ENCODE measurements around the gene TAPBP. TPM values are rescaled to one million over a fixed set of nuclear protein-coding genes. Genes with fewer than 3 reads are reported as not detected.

The TAPBP gene
- total and polyA plus RNA-seq, 9 of the 15 experiments (the other 6 are each of a cell fraction or from before 2014, with no cell fraction given): 5.6 to 74.0 (median 22.3) TPM

DNA sequence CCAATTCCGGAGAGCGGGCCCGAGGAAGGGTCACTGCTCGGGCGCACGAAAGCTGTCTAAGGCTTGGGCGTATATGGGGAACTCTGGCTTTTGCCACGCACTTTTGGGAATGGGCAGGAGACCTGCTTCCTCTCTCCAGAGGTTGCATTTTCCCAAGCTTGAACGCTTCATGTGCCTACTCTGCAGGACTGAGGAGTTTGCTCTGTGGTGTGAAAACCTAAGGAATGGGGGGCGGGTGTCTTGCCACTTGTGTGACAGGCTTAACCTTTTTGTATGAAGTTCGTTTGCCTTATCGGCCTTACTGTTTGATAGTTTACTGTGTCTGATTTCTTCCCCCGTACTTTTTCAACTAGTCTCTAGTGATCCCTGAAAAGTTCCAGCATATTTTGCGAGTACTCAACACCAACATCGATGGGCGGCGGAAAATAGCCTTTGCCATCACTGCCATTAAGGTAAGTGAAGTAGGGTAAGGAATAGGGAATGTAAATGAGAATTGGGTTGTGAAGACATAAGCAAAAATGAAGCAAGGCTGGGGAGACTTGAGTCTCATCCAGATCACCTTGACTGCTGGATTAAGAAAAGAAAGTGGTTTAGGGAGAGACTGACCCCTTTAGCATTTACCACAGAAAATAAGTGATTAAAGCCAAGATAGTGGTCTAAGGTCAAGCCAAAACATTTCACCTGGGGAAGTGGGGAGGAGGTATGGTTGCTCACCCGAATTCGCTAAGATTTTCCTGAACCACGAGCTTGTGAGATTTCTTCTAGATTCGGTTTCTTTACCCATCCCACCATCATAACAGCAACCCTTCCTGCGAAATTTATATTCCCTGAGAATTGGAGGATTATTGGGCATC is 41.4 kb downstream of the TAPBP start (continued):
- TF ChIP-seq, protein P1, sequence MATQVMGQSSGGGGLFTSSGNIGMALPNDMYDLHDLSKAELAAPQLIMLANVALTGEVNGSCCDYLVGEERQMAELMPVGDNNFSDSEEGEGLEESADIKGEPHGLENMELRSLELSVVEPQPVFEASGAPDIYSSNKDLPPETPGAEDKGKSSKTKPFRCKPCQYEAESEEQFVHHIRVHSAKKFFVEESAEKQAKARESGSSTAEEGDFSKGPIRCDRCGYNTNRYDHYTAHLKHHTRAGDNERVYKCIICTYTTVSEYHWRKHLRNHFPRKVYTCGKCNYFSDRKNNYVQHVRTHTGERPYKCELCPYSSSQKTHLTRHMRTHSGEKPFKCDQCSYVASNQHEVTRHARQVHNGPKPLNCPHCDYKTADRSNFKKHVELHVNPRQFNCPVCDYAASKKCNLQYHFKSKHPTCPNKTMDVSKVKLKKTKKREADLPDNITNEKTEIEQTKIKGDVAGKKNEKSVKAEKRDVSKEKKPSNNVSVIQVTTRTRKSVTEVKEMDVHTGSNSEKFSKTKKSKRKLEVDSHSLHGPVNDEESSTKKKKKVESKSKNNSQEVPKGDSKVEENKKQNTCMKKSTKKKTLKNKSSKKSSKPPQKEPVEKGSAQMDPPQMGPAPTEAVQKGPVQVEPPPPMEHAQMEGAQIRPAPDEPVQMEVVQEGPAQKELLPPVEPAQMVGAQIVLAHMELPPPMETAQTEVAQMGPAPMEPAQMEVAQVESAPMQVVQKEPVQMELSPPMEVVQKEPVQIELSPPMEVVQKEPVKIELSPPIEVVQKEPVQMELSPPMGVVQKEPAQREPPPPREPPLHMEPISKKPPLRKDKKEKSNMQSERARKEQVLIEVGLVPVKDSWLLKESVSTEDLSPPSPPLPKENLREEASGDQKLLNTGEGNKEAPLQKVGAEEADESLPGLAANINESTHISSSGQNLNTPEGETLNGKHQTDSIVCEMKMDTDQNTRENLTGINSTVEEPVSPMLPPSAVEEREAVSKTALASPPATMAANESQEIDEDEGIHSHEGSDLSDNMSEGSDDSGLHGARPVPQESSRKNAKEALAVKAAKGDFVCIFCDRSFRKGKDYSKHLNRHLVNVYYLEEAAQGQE (IDR thresholded peaks at IDR 0.05; ENCODE audit: borderline replicate concordance): no peak
- TF ChIP-seq, protein P1 (CRISPR knock-in tag; IDR thresholded peaks at IDR 0.05; ENCODE audit: low read depth): no peak
- TF ChIP-seq, protein P2, sequence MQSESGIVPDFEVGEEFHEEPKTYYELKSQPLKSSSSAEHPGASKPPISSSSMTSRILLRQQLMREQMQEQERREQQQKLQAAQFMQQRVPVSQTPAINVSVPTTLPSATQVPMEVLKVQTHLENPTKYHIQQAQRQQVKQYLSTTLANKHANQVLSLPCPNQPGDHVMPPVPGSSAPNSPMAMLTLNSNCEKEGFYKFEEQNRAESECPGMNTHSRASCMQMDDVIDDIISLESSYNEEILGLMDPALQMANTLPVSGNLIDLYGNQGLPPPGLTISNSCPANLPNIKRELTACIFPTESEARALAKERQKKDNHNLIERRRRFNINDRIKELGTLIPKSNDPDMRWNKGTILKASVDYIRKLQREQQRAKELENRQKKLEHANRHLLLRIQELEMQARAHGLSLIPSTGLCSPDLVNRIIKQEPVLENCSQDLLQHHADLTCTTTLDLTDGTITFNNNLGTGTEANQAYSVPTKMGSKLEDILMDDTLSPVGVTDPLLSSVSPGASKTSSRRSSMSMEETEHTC (IDR thresholded peaks at IDR 0.05): no peak
- TF ChIP-seq, protein P3, sequence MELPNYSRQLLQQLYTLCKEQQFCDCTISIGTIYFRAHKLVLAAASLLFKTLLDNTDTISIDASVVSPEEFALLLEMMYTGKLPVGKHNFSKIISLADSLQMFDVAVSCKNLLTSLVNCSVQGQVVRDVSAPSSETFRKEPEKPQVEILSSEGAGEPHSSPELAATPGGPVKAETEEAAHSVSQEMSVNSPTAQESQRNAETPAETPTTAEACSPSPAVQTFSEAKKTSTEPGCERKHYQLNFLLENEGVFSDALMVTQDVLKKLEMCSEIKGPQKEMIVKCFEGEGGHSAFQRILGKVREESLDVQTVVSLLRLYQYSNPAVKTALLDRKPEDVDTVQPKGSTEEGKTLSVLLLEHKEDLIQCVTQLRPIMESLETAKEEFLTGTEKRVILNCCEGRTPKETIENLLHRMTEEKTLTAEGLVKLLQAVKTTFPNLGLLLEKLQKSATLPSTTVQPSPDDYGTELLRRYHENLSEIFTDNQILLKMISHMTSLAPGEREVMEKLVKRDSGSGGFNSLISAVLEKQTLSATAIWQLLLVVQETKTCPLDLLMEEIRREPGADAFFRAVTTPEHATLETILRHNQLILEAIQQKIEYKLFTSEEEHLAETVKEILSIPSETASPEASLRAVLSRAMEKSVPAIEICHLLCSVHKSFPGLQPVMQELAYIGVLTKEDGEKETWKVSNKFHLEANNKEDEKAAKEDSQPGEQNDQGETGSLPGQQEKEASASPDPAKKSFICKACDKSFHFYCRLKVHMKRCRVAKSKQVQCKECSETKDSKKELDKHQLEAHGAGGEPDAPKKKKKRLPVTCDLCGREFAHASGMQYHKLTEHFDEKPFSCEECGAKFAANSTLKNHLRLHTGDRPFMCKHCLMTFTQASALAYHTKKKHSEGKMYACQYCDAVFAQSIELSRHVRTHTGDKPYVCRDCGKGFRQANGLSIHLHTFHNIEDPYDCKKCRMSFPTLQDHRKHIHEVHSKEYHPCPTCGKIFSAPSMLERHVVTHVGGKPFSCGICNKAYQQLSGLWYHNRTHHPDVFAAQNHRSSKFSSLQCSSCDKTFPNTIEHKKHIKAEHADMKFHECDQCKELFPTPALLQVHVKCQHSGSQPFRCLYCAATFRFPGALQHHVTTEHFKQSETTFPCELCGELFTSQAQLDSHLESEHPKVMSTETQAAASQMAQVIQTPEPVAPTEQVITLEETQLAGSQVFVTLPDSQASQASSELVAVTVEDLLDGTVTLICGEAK (IDR thresholded peaks at IDR 0.05): no peak
- TF ChIP-seq, protein P3 (CRISPR knock-in tag; IDR thresholded peaks at IDR 0.05): no peak
- TF ChIP-seq RBM25 (IDR thresholded peaks at IDR 0.05; ENCODE audit: low read depth, low read length, severe bottlenecking) (no peak), EZH2 (IDR thresholded peaks at IDR 0.05; ENCODE audit: borderline replicate concordance, low read depth, low read length) (no peak), RFX5 (IDR thresholded peaks at IDR 0.05; ENCODE audit: low read depth, low read length) (no peak)

Measured in K562 (cell line).